Measurements from ENCODE around the gene SLC2A9. TPM values are rescaled to one million over a fixed set of nuclear protein-coding genes. Genes with fewer than 3 reads are reported as not detected.

SLC2A9 gene
- total and polyA plus RNA-seq, 7 donors, result 0.92 to 6.7 (median 5.2) TPM; not detected in 1

- WGBS, 2 donors, result 70 to 80% methylated on average over 2 of the region's 2 CpGs
- Histone ChIP-seq H3K36me3 (no peaks in the 10 kb centered on the region), H3K4me3 (no peak overlapping the region), H3K9me3 (no peaks in the 10 kb centered on the region), H3K27me3 (no peaks in the 10 kb centered on the region), H3K4me1 (peaks cover 0 to 30% (median 25%) of the 10 kb centered on the region in 4 donors), H3K27ac (no peak overlapping the region)
- no peak for DNase-seq
- no peak for TF ChIP-seq POLR2AphosphoS5 (IDR thresholded peaks at IDR 0.05)
- no peak for TF ChIP-seq POLR2A (IDR thresholded peaks at IDR 0.05)
- no peak for TF ChIP-seq EP300 (IDR thresholded peaks at IDR 0.05)
- TF ChIP-seq CTCF (IDR thresholded peaks at IDR 0.05), result no peak
- intact Hi-C loops (cut with DNase I), result no loop called here
Measured at GRCh38 chr4:10003666-10004065, 17.6 kb downstream of the SLC2A9 start.

- Histone ChIP-seq H3K27ac (no peak overlapping the region), H3K36me3 (no peaks in the 10 kb centered on the region), H3K27me3 (no peaks in the 10 kb centered on the region), H3K4me3 (no peak overlapping the region), H3K4me1 (peaks cover 0 to 19% (median 13%) of the 10 kb centered on the region in 4 donors), H3K9me3 (no peaks in the 10 kb centered on the region)
- WGBS, 2 donors, result 19 to 53% methylated on average over 2 of the region's 2 CpGs
- intact Hi-C loops (cut with DNase I), result no loop called here
- TF ChIP-seq CTCF (IDR thresholded peaks at IDR 0.05), result no peak
- no peak for TF ChIP-seq POLR2A (IDR thresholded peaks at IDR 0.05)
- no peak for TF ChIP-seq EP300 (IDR thresholded peaks at IDR 0.05)
- TF ChIP-seq POLR2AphosphoS5 (IDR thresholded peaks at IDR 0.05), result no peak
- DNase-seq, result no peak
Measured at GRCh38 chr4:10002278-10002677, 19.0 kb downstream of the SLC2A9 start.

DNA sequence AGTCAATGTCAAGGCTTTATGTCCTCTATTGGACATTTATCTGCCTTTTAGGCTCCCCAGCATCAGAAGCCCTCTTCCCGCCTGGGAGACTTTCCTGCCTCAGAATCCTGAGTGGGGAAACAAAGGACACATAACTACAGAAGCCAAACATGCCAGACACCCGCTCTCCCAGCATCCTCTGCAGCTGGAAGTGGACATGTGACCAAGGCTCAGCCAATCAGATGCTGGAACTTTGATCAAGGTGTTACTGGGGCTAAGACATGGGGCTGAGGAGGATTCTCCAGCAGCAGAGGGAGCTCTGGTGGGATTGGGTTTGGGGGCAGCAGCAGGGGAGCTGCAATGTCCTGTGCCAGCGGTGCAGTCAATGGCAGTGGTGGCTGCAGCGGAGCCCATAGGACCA is 19.5 kb downstream of the SLC2A9 start:
- Histone ChIP-seq H3K9me3 (no peaks in the 10 kb centered on the region), H3K4me1 (peaks cover 0 to 14% (median 8%) of the 10 kb centered on the region in 4 donors), H3K36me3 (no peaks in the 10 kb centered on the region), H3K27me3 (no peaks in the 10 kb centered on the region), H3K27ac (no peak overlapping the region), H3K4me3 (no peak overlapping the region)
- DNase-seq, result no peak
- intact Hi-C loops (cut with DNase I), result no loop called here
- 98 to 99% methylated on average over 4 of the region's 4 CpGs for WGBS, 2 donors
- TF ChIP-seq CTCF (IDR thresholded peaks at IDR 0.05) (no peak), POLR2AphosphoS5 (IDR thresholded peaks at IDR 0.05) (no peak), EP300 (IDR thresholded peaks at IDR 0.05) (no peak), POLR2A (IDR thresholded peaks at IDR 0.05) (no peak)

- intact Hi-C loops (cut with DNase I), result no loop called here
Measured at GRCh38 chr4:9999956-10000561, 21.2 kb downstream of the SLC2A9 start.

More at GRCh38 chr4:9999956-10000561, 21.2 kb downstream of the SLC2A9 start:
- DNase-seq, result no peak
- 73 to 81% methylated on average over 4 of the region's 4 CpGs for WGBS, 2 donors
- no peaks in the 10 kb centered on the region for H3K36me3 ChIP-seq
- H3K27me3 ChIP-seq, result no peaks in the 10 kb centered on the region
- TF ChIP-seq POLR2A (IDR thresholded peaks at IDR 0.05) (no peak), POLR2AphosphoS5 (IDR thresholded peaks at IDR 0.05) (no peak), EP300 (IDR thresholded peaks at IDR 0.05) (no peak), CTCF (IDR thresholded peaks at IDR 0.05) (no peak)
- no peaks in the 10 kb centered on the region for H3K9me3 ChIP-seq
- no peaks in the 10 kb centered on the region for H3K4me1 ChIP-seq
- no peak overlapping the region for H3K4me3 ChIP-seq
- H3K27ac ChIP-seq, result no peak overlapping the region
